Endothelial cell of umbilical vein (primary cell): ENCODE results near the gene GLI2. TPM values are rescaled to one million over a fixed set of nuclear protein-coding genes. Genes with fewer than 3 reads are reported as not detected.

Source experiments
- BruUV-seq: library from RNA; stranded (reverse); fragments of 400-500 nt; replicated peaks from 2 replicates; lab custom pipeline; 2021; lab: Mats Ljungman, UMichigan
- CTCF ChIA-PET: fragments of 300-600, 350-600 bp; sonication (Branson Sonifier 250); formaldehyde crosslinking; loops from one replicate; lab custom pipeline; 2021; ENCODE audit warnings: antibody characterized with exemption, inconsistent platforms; lab: Charles Lee
- POLR2A ChIA-PET: fragments of 300-600, 350-600 bp; sonication (Branson Sonifier 250); formaldehyde crosslinking; loops from one replicate; lab custom pipeline; 2021; ENCODE audit warnings: antibody characterized with exemption, inconsistent platforms; lab: Charles Lee
- DNase-seq: peaks from one replicate; pipeline ENCODE4 v3.0.0-alpha.2; 2011; ENCODE audit warnings: low read depth, low spot score
- FAIRE-seq: peaks from 2 replicates; lab custom pipeline; 2011; peaks lifted over from hg19 to GRCh38; lab: Jason Lieb, UNC
- H2AFZ ChIP-seq: 2 replicates; pipeline ENCODE4 v1.6.0; 2012; ENCODE audit warnings: low read depth, low read length, control low read depth, inconsistent platforms
- H3K27ac ChIP-seq: 2 replicates; pipeline ENCODE4 v1.5.1; 2011; ENCODE audit warnings: low read depth, mild to moderate bottlenecking, control low read depth, low read length, moderate library complexity; ENCODE audit not compliant: insufficient read depth
- H3K27me3 ChIP-seq, 2 experiments: 2 replicates each; pipeline versions ENCODE4 v1.6.0 to v1.6.1; 2011; ENCODE audit warnings: low read length in 2 of 2, mixed read lengths in 1 of 2; ENCODE audit not compliant: control insufficient read depth in 2 of 2, insufficient read depth in 2 of 2
- H3K36me3 ChIP-seq, 2 experiments: 2 replicates in 1 of 2; 3 replicates in 1 of 2; pipeline ENCODE4 v1.5.1; 2011; ENCODE audit warnings: low read length in 2 of 2, mild to moderate bottlenecking in 1 of 2, moderate library complexity in 1 of 2; ENCODE audit not compliant: control insufficient read depth in 2 of 2, insufficient read depth in 2 of 2; ENCODE audit errors: extremely low read depth in 1 of 2
- H3K4me1 ChIP-seq: 3 replicates; pipeline ENCODE4 v1.5.1; 2011; ENCODE audit warnings: mild to moderate bottlenecking, low read length; ENCODE audit not compliant: control insufficient read depth, insufficient read depth; ENCODE audit errors: extremely low read depth
- H3K4me2 ChIP-seq: 2 replicates; pipeline ENCODE4 v1.6.1; 2011; ENCODE audit warnings: low read length, control low read depth, mixed read lengths; ENCODE audit not compliant: insufficient read depth
- H3K4me3 ChIP-seq, 3 experiments: fragments of 200-600 bp in 1 of 3; sonication (generic), shearing (Covaris generic) in 1 of 3; replicated peaks in 1 of 3; 2 replicates each; pipeline ENCODE4 v1.5.1; 2011 to 2016; ENCODE audit warnings: control low read depth in 3 of 3, low read length in 3 of 3, mild to moderate bottlenecking in 2 of 3, inconsistent platforms in 1 of 3, low read depth in 1 of 3, moderate library complexity in 1 of 3; ENCODE audit not compliant: insufficient read depth in 1 of 3
- H3K79me2 ChIP-seq: 2 replicates; pipeline ENCODE4 v1.6.0; 2012; ENCODE audit warnings: low read length, inconsistent platforms; ENCODE audit not compliant: control insufficient read depth, insufficient read depth
- H3K9ac ChIP-seq: replicated peaks from 2 replicates; pipeline ENCODE3; 2011; ENCODE audit warnings: low read length, control low read depth; ENCODE audit not compliant: insufficient read depth; ENCODE audit errors: extremely low read depth
- H3K9me1 ChIP-seq: replicated peaks from 3 replicates; pipeline ENCODE4 v1.6.0; 2011; ENCODE audit warnings: mild to moderate bottlenecking, low read length; ENCODE audit not compliant: control insufficient read depth, insufficient read depth; ENCODE audit errors: extremely low read depth
- H3K9me3 ChIP-seq: replicated peaks from 2 replicates; pipeline ENCODE4 v1.5.1; 2012; ENCODE audit warnings: low read length, inconsistent platforms; ENCODE audit not compliant: control insufficient read depth, insufficient read depth
- H4K20me1 ChIP-seq: replicated peaks from 2 replicates; pipeline ENCODE3; 2011; ENCODE audit warnings: mild to moderate bottlenecking, low read length; ENCODE audit not compliant: control insufficient read depth, insufficient read depth; ENCODE audit errors: extremely low read depth
- CTCF ChIP-seq, 2 donors: IDR thresholded peaks; 1 replicate in 1 of 2; 2 replicates in 1 of 2; pipeline ENCODE4 v1.5.1; 2011; ENCODE audit warnings: low read length in 2 of 2, mild to moderate bottlenecking in 2 of 2, moderate library complexity in 2 of 2, control low read depth in 1 of 2, inconsistent platforms in 1 of 2, low read depth in 1 of 2; ENCODE audit not compliant: insufficient read depth in 1 of 2; ENCODE audit errors: extremely low read depth in 1 of 2
- EZH2 ChIP-seq: IDR thresholded peaks from 2 replicates; pipeline ENCODE4 v1.6.1; 2012; ENCODE audit warnings: borderline replicate concordance, low read depth, mild to moderate bottlenecking, moderate library complexity, low read length, inconsistent platforms; ENCODE audit not compliant: severe bottlenecking
- FOS ChIP-seq: IDR thresholded peaks from 2 replicates; pipeline ENCODE4 v1.6.1; 2011; ENCODE audit warnings: mild to moderate bottlenecking, low read length, moderate library complexity, borderline replicate concordance; ENCODE audit not compliant: insufficient read depth
- GATA2 ChIP-seq: IDR thresholded peaks from 2 replicates; pipeline ENCODE4 v1.7.0; 2011; ENCODE audit warnings: low read depth, mild to moderate bottlenecking, moderate library complexity, mixed read lengths, low read length; ENCODE audit not compliant: insufficient read length, insufficient read depth
- JUN ChIP-seq: IDR thresholded peaks from 2 replicates; pipeline ENCODE4 v1.6.1; 2011; ENCODE audit warnings: borderline replicate concordance, low read depth; ENCODE audit not compliant: insufficient read length, insufficient read depth
- MAX ChIP-seq: IDR thresholded peaks from 2 replicates; pipeline ENCODE4 v1.6.1; 2011; ENCODE audit not compliant: insufficient read depth, insufficient read length
- MYC ChIP-seq: IDR thresholded peaks from one replicate; pipeline ENCODE4 v1.6.1; 2011; ENCODE audit warnings: mild to moderate bottlenecking, low read depth, low read length
- POLR2AphosphoS5 ChIP-seq: IDR thresholded peaks from 2 replicates; pipeline ENCODE4 v1.6.1; 2012; ENCODE audit warnings: low read depth, mild to moderate bottlenecking, control low read depth, low read length, moderate library complexity; ENCODE audit not compliant: insufficient read depth
- dilution Hi-C: fragments of 300-500 bp; cut with MboI; formaldehyde crosslinking; loops from one replicate; pipeline ENCODE4 v1.15.0; 2019; ENCODE audit warnings: low sequenced_read_pairs; ENCODE audit not compliant: extremely low pct_ligation_motif_present
- intact Hi-C: fragments of 100-400 bp; cut with micrococcal nuclease; formaldehyde crosslinking; loops from one replicate; pipeline ENCODE4 v1.10.0; 2022
- polyA plus RNA-seq, 4 experiments: library from polyadenylated mRNA; depleted of rRNA in 3 of 4; stranded (reverse) in 3 of 4; unstranded in 1 of 4; fragments of >200 nt; gene quantifications; 2 replicates each; pipeline versions ENCODE4 v1.2.1 to v1.2.3, GENCODE V29; 2011 to 2012; ENCODE audit warnings: missing spikeins in 1 of 4
- total RNA-seq: library from RNA; stranded (reverse); gene quantifications from 2 replicates; pipeline ENCODE4 v1.2.3, GENCODE V29; 2021

The GLI2 gene
- total and polyA plus RNA-seq, 2 donors (not counting 3 experiments of a cell fraction or from before 2014, with no cell fraction given): 0.13 TPM; not detected in 1

- H3K4me1 ChIP-seq: peaks cover 10% of the 10 kb centered on the region
Measured at GRCh38 chr2:120760446-120761135, 24.9 kb downstream of the GLI2 start.

More at GRCh38 chr2:120760446-120761135, 24.9 kb downstream of the GLI2 start:
- Histone ChIP-seq H2AFZ (no peak overlapping the region), H3K79me2 (no peaks in the 10 kb centered on the region), H3K9ac (no peak overlapping the region), H3K27ac (no peak overlapping the region), H3K9me3 (no peaks in the 10 kb centered on the region), H3K9me1 (no peaks in the 10 kb centered on the region), H3K27me3 (peaks cover 0 to 3% of the 10 kb centered on the region in 2 experiments), H3K36me3 (no peaks in the 10 kb centered on the region), H4K20me1 (no peaks in the 10 kb centered on the region), H3K4me3 (no peak overlapping the region), H3K4me2 (no peak overlapping the region)
- ChIA-PET CTCF (no interaction called here), POLR2A (no interaction called here)
- no peak for TF ChIP-seq JUN
- TF ChIP-seq MAX: no peak
- TF ChIP-seq FOS: no peak
- no peak for TF ChIP-seq GATA2
- no peak for TF ChIP-seq EZH2
- no peak for TF ChIP-seq POLR2AphosphoS5
- no peak for TF ChIP-seq MYC
- TF ChIP-seq CTCF (IDR thresholded peaks at IDR 0.05; ENCODE audit: extremely low read depth in 1 of 2, insufficient read depth in 1 of 2, low read depth in 1 of 2, low read length in 2 of 2): no peak
- BruUV-seq: no TSS peak
- intact Hi-C loops (no loop called here), dilution Hi-C loops (no loop called here)
- no peak for FAIRE-seq
- no peak for DNase-seq
